ENCODE results near the gene SPON1. TPM values are rescaled to one million over a fixed set of nuclear protein-coding genes. Genes with fewer than 3 reads are reported as not detected.

Gene SPON1
- total and polyA plus RNA-seq, 8 donors = 9.3 to 122 (median 26.9) TPM

GRCh38 chr11:14253840-14254239 lies 291.3 kb downstream of the SPON1 start:
- no peak for TF ChIP-seq EP300 (IDR thresholded peaks at IDR 0.05)
- TF ChIP-seq POLR2A (IDR thresholded peaks at IDR 0.05) = no peak
- TF ChIP-seq POLR2AphosphoS5 (IDR thresholded peaks at IDR 0.05) = no peak
- TF ChIP-seq CTCF (IDR thresholded peaks at IDR 0.05) = no peak
- peaks cover 4 to 43% (median 16%) of the 10 kb centered on the region in 4 donors for H3K4me1 ChIP-seq
- no peaks in the 10 kb centered on the region for H3K9me3 ChIP-seq
- 66 to 89% (median 83%) methylated on average over 5 of the region's 5 CpGs for WGBS, 5 donors
- no peak overlapping the region for H3K27ac ChIP-seq
- intact Hi-C loops (cut with DNase I; ENCODE audit: low total_unique reads) = no loop called here
- H3K4me3 ChIP-seq = no peak overlapping the region
- peaks cover 5 to 33% (median 7%) of the 10 kb centered on the region in 4 donors for H3K36me3 ChIP-seq
- H3K27me3 ChIP-seq = no peaks in the 10 kb centered on the region
- no peak for DNase-seq

GRCh38 chr11:14254533-14255237 lies 292.2 kb downstream of the SPON1 start:
- 86 to 93% (median 90%) methylated on average over 13 of the region's 13 CpGs for WGBS, 5 donors

GRCh38 chr11:14255238-14255534 lies 292.7 kb downstream of the SPON1 start:
- Histone ChIP-seq H3K4me3 (no peak overlapping the region), H3K4me1 (peaks cover 0 to 46% (median 21%) of the 10 kb centered on the region in 4 donors), H3K27me3 (peaks cover 0 to 8% (median 0%) of the 10 kb centered on the region in 3 donors), H3K36me3 (peaks cover 5 to 42% (median 12%) of the 10 kb centered on the region in 4 donors), H3K9me3 (no peaks in the 10 kb centered on the region), H3K27ac (no peak overlapping the region)
- DNase-seq = peak in 1 of 2 donors; percentile 57
- TF ChIP-seq POLR2A (IDR thresholded peaks at IDR 0.05) (no peak), CTCF (IDR thresholded peaks at IDR 0.05) (no peak), POLR2AphosphoS5 (IDR thresholded peaks at IDR 0.05) (no peak), EP300 (IDR thresholded peaks at IDR 0.05) (no peak)
- 17 to 43% (median 28%) methylated on average over 2 of the region's 2 CpGs for WGBS, 5 donors
- intact Hi-C loops (cut with DNase I; ENCODE audit: low total_unique reads) = no loop called here

More at GRCh38 chr11:14254533-14255237, 292.2 kb downstream of the SPON1 start:
- H3K36me3 ChIP-seq = peaks cover 5 to 41% (median 10%) of the 10 kb centered on the region in 4 donors
- DNase-seq = no peak
- TF ChIP-seq POLR2A (IDR thresholded peaks at IDR 0.05) (no peak), EP300 (IDR thresholded peaks at IDR 0.05) (no peak), POLR2AphosphoS5 (IDR thresholded peaks at IDR 0.05) (no peak), CTCF (IDR thresholded peaks at IDR 0.05) (no peak)
- no peak overlapping the region for H3K4me3 ChIP-seq
- H3K4me1 ChIP-seq = peaks cover 0 to 43% (median 19%) of the 10 kb centered on the region in 4 donors
- intact Hi-C loops (cut with DNase I; ENCODE audit: low total_unique reads) = no loop called here
- H3K27ac ChIP-seq = no peak overlapping the region
- peaks cover 0 to 7% (median 0%) of the 10 kb centered on the region in 3 donors for H3K27me3 ChIP-seq
- no peaks in the 10 kb centered on the region for H3K9me3 ChIP-seq

- WGBS, 5 donors = 31 to 51% (median 36%) methylated on average over 6 of the region's 6 CpGs
- no peak overlapping the region for H3K4me3 ChIP-seq
- intact Hi-C loops (cut with DNase I; ENCODE audit: low total_unique reads) = no loop called here
- peaks cover 0 to 58% (median 28%) of the 10 kb centered on the region in 4 donors for H3K4me1 ChIP-seq
- peaks cover 5 to 55% (median 18%) of the 10 kb centered on the region in 4 donors for H3K36me3 ChIP-seq
- peak in 1 of 2 donors; percentile 55 for DNase-seq
- H3K27me3 ChIP-seq = peaks cover 0 to 8% (median 0%) of the 10 kb centered on the region in 3 donors
- peak in 1 of 3 donors; percentile 53 for TF ChIP-seq POLR2AphosphoS5 (IDR thresholded peaks at IDR 0.05)
- no peak for TF ChIP-seq POLR2A (IDR thresholded peaks at IDR 0.05)
- peak overlapping the region in 1 of 5 donors; percentile 8 for H3K27ac ChIP-seq
- H3K9me3 ChIP-seq = no peaks in the 10 kb centered on the region
Observed at GRCh38 chr11:14258221-14258935, 295.9 kb downstream of the SPON1 start.
